Calu3 (cell line): ENCODE results near the gene UMAD1. TPM values are rescaled to one million over a fixed set of nuclear protein-coding genes. Genes with fewer than 3 reads are reported as not detected.

Experiments used
- BruUV-seq: library from RNA; stranded (reverse); fragments of 400-500 nt; replicated peaks from 2 replicates; lab custom pipeline; 2021; lab: Mats Ljungman, UMichigan
- CTCF ChIA-PET: fragments of 300-600 bp; sonication (Branson Sonifier 250); formaldehyde crosslinking; loops from one replicate; lab custom pipeline; 2022; ENCODE audit warnings: antibody characterized with exemption; lab: Charles Lee
- DNase-seq: peaks from one replicate; pipeline ENCODE4 v3.0.0; 2022
- H3K27ac Mint-ChIP-seq: one replicate; pipeline ENCODE4 v1.8.0; 2022; ENCODE audit warnings: mixed read lengths; ENCODE audit not compliant: unreplicated experiment
- H3K27me3 Mint-ChIP-seq: one replicate; pipeline ENCODE4 v1.8.0; 2022; ENCODE audit warnings: mixed read lengths; ENCODE audit not compliant: unreplicated experiment
- H3K36me3 Mint-ChIP-seq: one replicate; pipeline ENCODE4 v1.8.0; 2022; ENCODE audit warnings: mild to moderate bottlenecking, moderate library complexity, mixed read lengths; ENCODE audit not compliant: insufficient read depth, unreplicated experiment
- H3K4me1 Mint-ChIP-seq: one replicate; pipeline ENCODE4 v1.8.0; 2022; ENCODE audit warnings: mild to moderate bottlenecking, low read depth, mixed read lengths; ENCODE audit not compliant: unreplicated experiment
- H3K4me3 Mint-ChIP-seq: one replicate; pipeline ENCODE4 v1.8.0; 2022; ENCODE audit warnings: mild to moderate bottlenecking, low read depth, moderate library complexity, mixed read lengths; ENCODE audit not compliant: unreplicated experiment
- H3K9me3 Mint-ChIP-seq: one replicate; pipeline ENCODE4 v1.8.0; 2022; ENCODE audit warnings: low read depth, mixed read lengths; ENCODE audit not compliant: unreplicated experiment
- CTCF ChIP-seq: fragments of 200-600 bp; IDR thresholded peaks from one replicate; pipeline ENCODE4 v1.8.0; 2022; ENCODE audit warnings: antibody characterized with exemption; ENCODE audit not compliant: unreplicated experiment
- intact Hi-C: fragments of 100-400 bp; cut with micrococcal nuclease; formaldehyde crosslinking; loops from one replicate; pipeline ENCODE4 v1.10.0; 2022; ENCODE audit not compliant: unreplicated experiment
- total RNA-seq: library from RNA; stranded (reverse); gene quantifications from 2 replicates; pipeline ENCODE4 v1.2.3, GENCODE V29; 2022

UMAD1 gene
- total RNA-seq, 1 experiment from 2014 or later: 25.2 TPM

GRCh38 chr7:7883394-7883793 is 242.8 kb downstream of the UMAD1 start:
- no peaks in the 10 kb centered on the region for H3K36me3 Mint-ChIP-seq
- CTCF ChIA-PET: no interaction called here
- intact Hi-C loops: no loop called here
- TF ChIP-seq CTCF: no peak
- H3K9me3 Mint-ChIP-seq: no peaks in the 10 kb centered on the region
- DNase-seq: no peak
- BruUV-seq: no TSS peak
- no peak overlapping the region for H3K27ac Mint-ChIP-seq
- H3K4me1 Mint-ChIP-seq: no peaks in the 10 kb centered on the region
- H3K4me3 Mint-ChIP-seq: no peak overlapping the region
- H3K27me3 Mint-ChIP-seq: no peaks in the 10 kb centered on the region

GRCh38 chr7:7884855-7885254 is 244.3 kb downstream of the UMAD1 start:
- H3K27ac Mint-ChIP-seq: no peak overlapping the region
- intact Hi-C loops: no loop called here
- H3K4me1 Mint-ChIP-seq: no peaks in the 10 kb centered on the region
- H3K9me3 Mint-ChIP-seq: no peaks in the 10 kb centered on the region
- CTCF ChIA-PET: interaction anchor here (0.5 kb wide), 1 partner anchor 81 kb away, joined by 3 read pairs; no protein-coding TSS in a partner anchor
- no peaks in the 10 kb centered on the region for H3K27me3 Mint-ChIP-seq
- no peak for DNase-seq
- H3K4me3 Mint-ChIP-seq: no peak overlapping the region
- no peaks in the 10 kb centered on the region for H3K36me3 Mint-ChIP-seq
- no TSS peak for BruUV-seq
- TF ChIP-seq CTCF: no peak

DNA sequence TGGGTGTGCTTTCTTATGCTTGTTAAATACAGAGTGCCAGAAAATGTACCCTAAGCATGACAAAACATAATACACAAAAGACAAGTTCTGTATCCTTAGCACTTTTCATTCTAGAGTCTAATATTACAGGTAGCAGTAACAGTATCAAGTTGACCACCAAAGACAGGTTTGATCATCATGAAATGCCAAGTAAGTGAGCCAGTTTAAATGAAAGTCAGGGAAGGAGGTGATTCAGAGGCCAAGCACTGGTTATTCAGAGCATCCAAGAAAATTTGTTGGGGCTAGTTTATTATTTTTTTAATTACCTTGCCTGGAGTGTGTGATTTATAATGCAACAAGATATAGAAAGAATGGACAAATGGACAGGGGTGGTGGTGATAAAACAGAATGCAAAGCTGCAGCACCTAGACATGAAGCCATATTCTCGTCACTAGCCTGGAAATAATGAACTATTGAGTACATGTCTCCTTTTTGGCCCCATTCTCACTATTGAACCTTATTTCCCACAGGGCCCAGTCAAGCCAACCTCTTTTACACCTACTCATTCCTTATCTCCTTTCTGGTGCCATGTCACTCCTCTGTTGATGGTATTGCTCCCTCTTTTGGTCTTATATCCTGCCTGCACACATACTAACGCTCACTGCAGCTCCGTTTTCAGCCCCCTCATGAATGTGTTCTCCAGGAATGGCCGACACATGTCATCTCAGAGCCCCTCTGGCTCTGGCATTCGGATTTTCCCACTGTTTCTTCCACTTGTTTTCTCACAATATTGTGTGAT is 249.4 kb downstream of the UMAD1 start:
- TF ChIP-seq CTCF: no peak
- Mint-ChIP-seq H3K9me3 (peaks cover 2% of the 10 kb centered on the region), H3K4me1 (no peaks in the 10 kb centered on the region), H3K27ac (no peak overlapping the region), H3K4me3 (no peak overlapping the region), H3K27me3 (no peaks in the 10 kb centered on the region), H3K36me3 (no peaks in the 10 kb centered on the region)
- BruUV-seq: no TSS peak
- CTCF ChIA-PET: no interaction called here
- intact Hi-C loops: loop anchor here (5.0 kb wide), 1 partner anchor 208 kb away; no protein-coding TSS in a partner anchor
- DNase-seq: no peak

DNA sequence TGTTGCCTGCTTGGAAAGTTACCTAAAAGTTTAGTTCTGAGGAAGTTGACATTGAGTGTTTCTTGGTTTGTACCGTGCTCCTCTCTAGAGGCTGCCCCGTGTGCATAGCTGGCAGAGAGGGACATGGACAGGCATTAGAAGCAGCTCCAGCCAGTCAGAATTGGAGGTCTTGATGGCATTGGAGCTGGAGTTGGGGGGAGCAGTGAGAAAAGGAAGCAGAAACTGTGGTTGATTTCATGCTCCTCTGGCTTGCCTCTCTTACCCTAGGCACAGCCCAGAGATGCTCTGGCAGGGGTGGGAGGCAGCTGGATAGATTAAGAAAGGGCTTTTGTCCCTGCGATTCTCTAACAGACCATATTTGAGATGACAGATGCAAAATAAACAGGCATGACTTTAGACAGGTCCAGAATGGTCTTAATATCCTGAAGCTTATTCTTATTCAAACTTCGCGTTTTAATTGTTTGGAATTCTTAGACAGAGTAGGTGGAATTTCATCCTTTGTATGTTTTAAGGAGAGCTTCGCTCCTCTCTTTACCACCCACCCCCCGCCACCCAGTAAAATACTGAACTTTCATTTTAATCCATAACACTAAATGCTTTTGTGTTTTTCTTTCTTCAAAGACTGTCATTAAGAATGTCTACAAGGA is 254.6 kb downstream of the UMAD1 start:
- Mint-ChIP-seq H3K27ac (no peak overlapping the region), H3K27me3 (no peaks in the 10 kb centered on the region), H3K36me3 (no peaks in the 10 kb centered on the region), H3K4me3 (no peak overlapping the region), H3K9me3 (peaks cover 2% of the 10 kb centered on the region), H3K4me1 (no peaks in the 10 kb centered on the region)
- no peak for DNase-seq
- no peak for TF ChIP-seq CTCF
- CTCF ChIA-PET: no interaction called here
- intact Hi-C loops: no loop called here
- no TSS peak for BruUV-seq
